ENCODE measurements around the gene FLG.

DNA sequence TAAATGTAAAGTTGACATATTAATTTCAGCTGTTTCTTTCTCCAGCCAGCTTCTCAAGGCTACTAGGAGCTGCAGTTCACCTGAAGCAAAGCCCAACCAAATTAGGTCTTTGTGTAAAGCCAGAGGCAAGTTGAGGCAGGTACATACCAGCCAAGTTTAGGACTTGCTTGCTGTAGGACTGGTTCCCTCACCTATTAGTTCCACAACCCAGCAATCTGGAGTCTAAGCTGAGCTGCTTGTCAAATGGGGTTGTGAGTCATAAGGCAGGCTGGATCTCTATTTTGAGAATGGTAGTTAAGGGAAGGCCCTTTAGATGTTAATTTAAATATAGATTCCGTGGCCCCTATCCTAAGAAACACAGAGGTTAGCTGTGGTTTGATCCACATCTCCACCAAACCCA, 42.4 kb upstream of the FLG start:
- TF ChIP-seq, protein P1, sequence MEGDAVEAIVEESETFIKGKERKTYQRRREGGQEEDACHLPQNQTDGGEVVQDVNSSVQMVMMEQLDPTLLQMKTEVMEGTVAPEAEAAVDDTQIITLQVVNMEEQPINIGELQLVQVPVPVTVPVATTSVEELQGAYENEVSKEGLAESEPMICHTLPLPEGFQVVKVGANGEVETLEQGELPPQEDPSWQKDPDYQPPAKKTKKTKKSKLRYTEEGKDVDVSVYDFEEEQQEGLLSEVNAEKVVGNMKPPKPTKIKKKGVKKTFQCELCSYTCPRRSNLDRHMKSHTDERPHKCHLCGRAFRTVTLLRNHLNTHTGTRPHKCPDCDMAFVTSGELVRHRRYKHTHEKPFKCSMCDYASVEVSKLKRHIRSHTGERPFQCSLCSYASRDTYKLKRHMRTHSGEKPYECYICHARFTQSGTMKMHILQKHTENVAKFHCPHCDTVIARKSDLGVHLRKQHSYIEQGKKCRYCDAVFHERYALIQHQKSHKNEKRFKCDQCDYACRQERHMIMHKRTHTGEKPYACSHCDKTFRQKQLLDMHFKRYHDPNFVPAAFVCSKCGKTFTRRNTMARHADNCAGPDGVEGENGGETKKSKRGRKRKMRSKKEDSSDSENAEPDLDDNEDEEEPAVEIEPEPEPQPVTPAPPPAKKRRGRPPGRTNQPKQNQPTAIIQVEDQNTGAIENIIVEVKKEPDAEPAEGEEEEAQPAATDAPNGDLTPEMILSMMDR (IDR thresholded peaks at IDR 0.05) = no peak
- TF ChIP-seq POLR2AphosphoS5 (IDR thresholded peaks at IDR 0.05) = no peak
- TF ChIP-seq POLR2A (IDR thresholded peaks at IDR 0.05) = no peak
